GM10847 (cell line): ENCODE data around the gene NFKBIL1.

ENCODE experiments used
- POLR2A ChIP-seq: IDR thresholded peaks from 2 replicates; pipeline ENCODE4 v1.6.1; 2011; ENCODE audit not compliant: insufficient read length; ENCODE audit errors: extremely low read depth

The NFKBIL1 gene

GRCh38 chr6:31547727-31548543, 527 bp downstream of the NFKBIL1 start:
- TF ChIP-seq POLR2A: no peak

- no peak for TF ChIP-seq POLR2A
These were observed 1.1 kb downstream of the NFKBIL1 start for GRCh38 chr6:31548544-31548873.

- no peak for TF ChIP-seq POLR2A
These were observed 8.9 kb downstream of the NFKBIL1 start for GRCh38 chr6:31556307-31556706.

- TF ChIP-seq POLR2A: no peak
These were observed 10.3 kb downstream of the NFKBIL1 start for GRCh38 chr6:31557443-31558317.

GRCh38 chr6:31558318-31558625, 10.9 kb downstream of the NFKBIL1 start:
- TF ChIP-seq POLR2A: no peak

GRCh38 chr6:31558631-31559500, 11.5 kb downstream of the NFKBIL1 start:
- peak; percentile 35 for TF ChIP-seq POLR2A

GRCh38 chr6:31559606-31559957, 12.2 kb downstream of the NFKBIL1 start:
- no peak for TF ChIP-seq POLR2A

GRCh38 chr6:31559958-31560696, 12.7 kb downstream of the NFKBIL1 start:
- no peak for TF ChIP-seq POLR2A

- no peak for TF ChIP-seq POLR2A
These were observed 13.3 kb downstream of the NFKBIL1 start for GRCh38 chr6:31560697-31561058.

GRCh38 chr6:31567531-31568370, 20.3 kb downstream of the NFKBIL1 start:
- TF ChIP-seq POLR2A: no peak

GRCh38 chr6:31568537-31568961, 21.1 kb downstream of the NFKBIL1 start:
- TF ChIP-seq POLR2A: no peak

GRCh38 chr6:31569861-31570536, 22.6 kb downstream of the NFKBIL1 start:
- TF ChIP-seq POLR2A: no peak

- peak; percentile 69 for TF ChIP-seq POLR2A
These were observed 24.9 kb downstream of the NFKBIL1 start, which contains the start of gene LTA for GRCh38 chr6:31572041-31572911. Gene LTA (plus strand): TSS chr6:31572289. CDS start chr6:31572743, 454 bp downstream.
